ENCODE results near the gene MFNG. TPM values are rescaled to one million over a fixed set of nuclear protein-coding genes. Genes with fewer than 3 reads are reported as not detected.

The MFNG gene
- total RNA-seq, 1 donor: 0.72 TPM

DNA sequence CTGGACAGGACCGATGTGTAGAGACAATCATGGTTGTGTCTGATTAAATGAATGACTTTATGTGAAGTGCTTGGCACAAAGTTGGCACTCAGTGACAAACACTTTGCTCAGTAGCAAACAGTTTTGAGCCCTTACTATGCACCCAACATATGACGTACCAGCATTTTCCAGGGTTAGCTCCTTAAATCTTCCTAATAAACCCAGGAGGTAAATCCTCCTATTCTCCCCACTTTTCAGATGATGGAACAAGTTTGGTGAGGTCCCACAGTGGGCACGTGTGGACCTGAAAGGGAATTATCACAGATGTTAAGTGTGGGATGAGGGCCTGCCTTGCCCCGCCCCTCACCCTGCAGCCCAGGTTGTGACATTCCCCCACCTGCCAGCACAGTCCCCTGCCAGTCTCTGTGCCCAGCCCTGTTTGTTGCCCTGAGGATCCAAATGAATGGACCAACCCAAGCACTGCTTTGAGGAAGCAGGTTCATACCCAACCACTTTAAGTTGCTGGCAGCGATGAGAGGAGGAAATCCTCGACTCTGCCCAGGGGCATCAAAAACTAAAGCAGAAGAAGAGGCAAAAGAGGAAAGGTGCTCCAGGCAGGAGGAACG is 39.7 kb upstream of the MFNG start:
- TF ChIP-seq, protein P1, sequence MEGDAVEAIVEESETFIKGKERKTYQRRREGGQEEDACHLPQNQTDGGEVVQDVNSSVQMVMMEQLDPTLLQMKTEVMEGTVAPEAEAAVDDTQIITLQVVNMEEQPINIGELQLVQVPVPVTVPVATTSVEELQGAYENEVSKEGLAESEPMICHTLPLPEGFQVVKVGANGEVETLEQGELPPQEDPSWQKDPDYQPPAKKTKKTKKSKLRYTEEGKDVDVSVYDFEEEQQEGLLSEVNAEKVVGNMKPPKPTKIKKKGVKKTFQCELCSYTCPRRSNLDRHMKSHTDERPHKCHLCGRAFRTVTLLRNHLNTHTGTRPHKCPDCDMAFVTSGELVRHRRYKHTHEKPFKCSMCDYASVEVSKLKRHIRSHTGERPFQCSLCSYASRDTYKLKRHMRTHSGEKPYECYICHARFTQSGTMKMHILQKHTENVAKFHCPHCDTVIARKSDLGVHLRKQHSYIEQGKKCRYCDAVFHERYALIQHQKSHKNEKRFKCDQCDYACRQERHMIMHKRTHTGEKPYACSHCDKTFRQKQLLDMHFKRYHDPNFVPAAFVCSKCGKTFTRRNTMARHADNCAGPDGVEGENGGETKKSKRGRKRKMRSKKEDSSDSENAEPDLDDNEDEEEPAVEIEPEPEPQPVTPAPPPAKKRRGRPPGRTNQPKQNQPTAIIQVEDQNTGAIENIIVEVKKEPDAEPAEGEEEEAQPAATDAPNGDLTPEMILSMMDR (IDR thresholded peaks at IDR 0.05; ENCODE audit: extremely low read depth, low read depth, low read length): no peak
- peak; percentile 74 for DNase-seq (ENCODE audit: insufficient read length, low spot score, missing footprints)
- H3K36me3 ChIP-seq (ENCODE audit: insufficient read depth, low read length): no peaks in the 10 kb centered on the region
- no peaks in the 10 kb centered on the region for H3K27me3 ChIP-seq (ENCODE audit: insufficient read depth, low read length)
- peak overlapping the region; percentile 96 for H3K27ac ChIP-seq (ENCODE audit: low read depth, low read length)
- H3K4me2 ChIP-seq (ENCODE audit: insufficient read depth, low read length): peak overlapping the region; percentile 62
- no peaks in the 10 kb centered on the region for H4K20me1 ChIP-seq (ENCODE audit: insufficient read depth, low read length)
- H3K4me3 ChIP-seq (ENCODE audit: insufficient read depth, low read length): no peak overlapping the region
- H2AFZ ChIP-seq (ENCODE audit: low read length): no peak overlapping the region
- no peaks in the 10 kb centered on the region for H3K9me3 ChIP-seq (ENCODE audit: low read depth, low read length)
- H3K4me1 ChIP-seq (ENCODE audit: insufficient read depth, low read length): peaks cover 30% of the 10 kb centered on the region
- H3K79me2 ChIP-seq (ENCODE audit: insufficient read depth, low read length): no peaks in the 10 kb centered on the region

DNA sequence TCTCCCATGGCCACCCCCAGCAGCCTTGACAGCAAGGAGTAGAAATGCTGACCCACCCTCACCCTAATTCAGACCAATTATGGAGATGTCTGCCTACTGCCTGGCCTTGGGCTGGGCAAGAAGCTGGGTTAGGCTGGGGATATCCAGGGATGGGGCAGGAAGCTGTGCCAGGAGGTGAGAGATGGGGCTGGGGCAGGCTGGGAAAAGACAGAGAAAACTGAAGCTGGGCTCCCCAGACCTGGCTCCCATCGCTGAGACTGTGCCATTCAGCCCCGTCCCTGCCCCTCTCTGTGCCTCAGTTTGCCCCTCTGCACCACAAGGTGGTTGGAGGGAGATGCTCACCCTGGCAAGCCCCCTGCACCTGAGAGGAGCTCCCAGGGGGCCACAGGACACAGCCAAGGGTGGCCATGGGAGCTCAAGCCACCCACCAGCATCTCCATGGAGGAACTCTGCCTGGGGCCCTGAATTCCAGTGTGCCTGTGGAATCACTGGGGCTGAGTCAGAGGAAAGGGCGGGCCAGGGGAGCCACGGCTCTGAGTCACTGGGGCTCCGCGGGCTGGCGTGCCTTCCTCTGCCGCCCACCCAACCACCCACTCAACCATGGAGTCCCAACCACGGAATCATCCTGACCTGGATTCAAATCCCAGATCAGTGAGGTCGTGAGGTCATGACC is 39.0 kb upstream of the MFNG start:
- Histone ChIP-seq H3K27ac (ENCODE audit: low read depth, low read length) (peak overlapping the region; percentile 96), H3K9me3 (ENCODE audit: low read depth, low read length) (no peaks in the 10 kb centered on the region), H3K4me1 (ENCODE audit: insufficient read depth, low read length) (peaks cover 30% of the 10 kb centered on the region), H4K20me1 (ENCODE audit: insufficient read depth, low read length) (no peaks in the 10 kb centered on the region), H3K36me3 (ENCODE audit: insufficient read depth, low read length) (no peaks in the 10 kb centered on the region), H2AFZ (ENCODE audit: low read length) (peak overlapping the region; percentile 49), H3K4me2 (ENCODE audit: insufficient read depth, low read length) (peak overlapping the region; percentile 62), H3K27me3 (ENCODE audit: insufficient read depth, low read length) (no peaks in the 10 kb centered on the region), H3K79me2 (ENCODE audit: insufficient read depth, low read length) (no peaks in the 10 kb centered on the region), H3K4me3 (ENCODE audit: insufficient read depth, low read length) (peak overlapping the region; percentile 24)
- peak; percentile 97 for DNase-seq (ENCODE audit: insufficient read length, low spot score, missing footprints)
- TF ChIP-seq, protein P1 (IDR thresholded peaks at IDR 0.05; ENCODE audit: extremely low read depth, low read depth, low read length): no peak

DNA sequence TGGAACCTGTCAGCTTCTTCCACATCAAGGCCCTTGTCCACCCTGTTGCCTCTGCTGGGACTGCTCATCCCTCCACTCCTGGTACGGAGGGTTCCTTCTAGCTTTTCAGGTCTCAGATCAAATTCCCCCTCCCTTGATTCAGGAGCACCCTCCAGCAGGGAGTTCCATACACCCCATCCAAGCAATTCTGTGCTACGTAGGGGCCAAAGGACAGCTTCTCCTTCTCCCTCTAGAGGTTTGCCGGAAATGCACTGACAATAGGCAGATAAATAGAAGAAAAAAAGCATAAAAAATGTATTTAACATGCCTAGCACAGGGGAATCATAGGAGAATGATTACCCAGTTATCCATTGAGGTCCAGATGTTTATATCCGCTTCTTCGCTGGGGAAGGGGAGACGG is 36.3 kb upstream of the MFNG start:
- Histone ChIP-seq H3K4me1 (ENCODE audit: insufficient read depth, low read length) (peaks cover 34% of the 10 kb centered on the region), H3K27ac (ENCODE audit: low read depth, low read length) (no peak overlapping the region), H3K36me3 (ENCODE audit: insufficient read depth, low read length) (no peaks in the 10 kb centered on the region), H4K20me1 (ENCODE audit: insufficient read depth, low read length) (no peaks in the 10 kb centered on the region), H3K79me2 (ENCODE audit: insufficient read depth, low read length) (peaks cover 15% of the 10 kb centered on the region), H3K4me3 (ENCODE audit: insufficient read depth, low read length) (no peak overlapping the region), H3K9me3 (ENCODE audit: low read depth, low read length) (no peaks in the 10 kb centered on the region), H3K27me3 (ENCODE audit: insufficient read depth, low read length) (no peaks in the 10 kb centered on the region), H3K4me2 (ENCODE audit: insufficient read depth, low read length) (no peak overlapping the region), H2AFZ (ENCODE audit: low read length) (no peak overlapping the region)
- TF ChIP-seq, protein P1 (IDR thresholded peaks at IDR 0.05; ENCODE audit: extremely low read depth, low read depth, low read length): peak; percentile 10
- peak; percentile 14 for DNase-seq (ENCODE audit: insufficient read length, low spot score, missing footprints)

DNA sequence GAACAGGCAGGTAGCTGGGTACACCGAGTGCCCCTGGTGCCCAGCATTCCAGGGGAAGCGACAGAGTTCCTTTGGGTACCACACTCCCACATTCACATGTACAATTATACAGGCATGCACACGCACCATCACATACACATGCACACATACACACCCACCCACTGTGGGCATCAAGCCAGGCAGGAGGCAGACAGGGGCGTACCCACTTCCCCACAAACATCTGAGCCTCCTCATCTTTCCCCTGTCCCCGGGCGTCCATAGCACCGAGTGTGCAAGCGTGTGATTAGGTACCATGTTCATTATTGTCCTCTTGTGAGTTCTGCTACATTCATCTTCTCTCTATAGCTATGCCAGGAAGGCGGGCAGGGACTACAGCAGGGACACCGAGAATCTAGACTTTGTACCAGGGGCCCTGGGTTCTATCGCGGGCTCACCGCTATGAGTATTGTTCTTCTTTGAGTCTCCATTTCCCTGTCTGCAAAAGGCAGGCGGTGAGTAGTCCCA is 35.1 kb upstream of the MFNG start:
- H3K79me2 ChIP-seq (ENCODE audit: insufficient read depth, low read length): peaks cover 18% of the 10 kb centered on the region
- no peaks in the 10 kb centered on the region for H4K20me1 ChIP-seq (ENCODE audit: insufficient read depth, low read length)
- DNase-seq (ENCODE audit: insufficient read length, low spot score, missing footprints): peak; percentile 31
- H3K27ac ChIP-seq (ENCODE audit: low read depth, low read length): no peak overlapping the region
- H3K36me3 ChIP-seq (ENCODE audit: insufficient read depth, low read length): peaks cover 5% of the 10 kb centered on the region
- H3K27me3 ChIP-seq (ENCODE audit: insufficient read depth, low read length): no peaks in the 10 kb centered on the region
- TF ChIP-seq, protein P1 (IDR thresholded peaks at IDR 0.05; ENCODE audit: extremely low read depth, low read depth, low read length): no peak
- no peaks in the 10 kb centered on the region for H3K9me3 ChIP-seq (ENCODE audit: low read depth, low read length)
- no peak overlapping the region for H3K4me3 ChIP-seq (ENCODE audit: insufficient read depth, low read length)
- H2AFZ ChIP-seq (ENCODE audit: low read length): no peak overlapping the region
- H3K4me2 ChIP-seq (ENCODE audit: insufficient read depth, low read length): no peak overlapping the region
- H3K4me1 ChIP-seq (ENCODE audit: insufficient read depth, low read length): peaks cover 23% of the 10 kb centered on the region

Measured in osteoblast (primary cell).